SK-N-SH (cell line): ENCODE measurements around the gene AUTS2. TPM values are rescaled to one million over a fixed set of nuclear protein-coding genes. Genes with fewer than 3 reads are reported as not detected.

Experiments
- CTCF ChIA-PET: fragments of 300-600, 350-600 bp; formaldehyde crosslinking; extraction: SDS; loops from one replicate; lab custom pipeline; 2021; lab: Yijun Ruan, JAX
- POLR2A ChIA-PET: fragments of 350-600 bp; sonication (Branson Sonifier 250); formaldehyde crosslinking; extraction: SDS; loops from one replicate; lab custom pipeline; 2020; ENCODE audit warnings: antibody characterized with exemption, inconsistent platforms; lab: Yijun Ruan, JAX
- DNase-seq: peaks from one replicate; pipeline ENCODE4 v3.0.0; 2012
- H2AFZ ChIP-seq: fragments of 200-600 bp; sonication (generic); 2 replicates; pipeline ENCODE4 v1.8.1; 2016; ENCODE audit warnings: antibody characterized with exemption, mild to moderate bottlenecking, low read depth
- H3F3A ChIP-seq: fragments of 200-600 bp; sonication (generic); replicated peaks from 2 replicates; pipeline ENCODE3; 2016; ENCODE audit warnings: antibody characterized with exemption, mild to moderate bottlenecking; ENCODE audit not compliant: insufficient read depth
- H3K27ac ChIP-seq, 2 experiments: fragments of 200-500 bp in 1 of 2; fragments of 200-600 bp in 1 of 2; sonication (Bioruptor generic) in 1 of 2; sonication (generic), shearing (Covaris generic) in 1 of 2; 2 replicates each; pipeline versions ENCODE4 v1.5.1 to v1.6.1; 2014 to 2016; ENCODE audit warnings: low read depth in 2 of 2, inconsistent platforms in 1 of 2, low read length in 1 of 2, mild to moderate bottlenecking in 1 of 2, mixed read lengths in 1 of 2
- H3K27me3 ChIP-seq: fragments of 200-600 bp; sonication (generic), shearing (Covaris generic); 2 replicates; pipeline ENCODE4 v1.6.1; 2016; ENCODE audit warnings: mixed run types; ENCODE audit not compliant: insufficient read depth
- H3K36me3 ChIP-seq, 2 experiments: fragments of 200-500 bp in 1 of 2; fragments of 200-600 bp in 1 of 2; sonication (Bioruptor generic) in 1 of 2; sonication (generic) in 1 of 2; replicated peaks in 1 of 2; 2 replicates each; pipeline versions ENCODE3 to v1.5.1; 2014 to 2016; ENCODE audit warnings: low read length in 1 of 2, mild to moderate bottlenecking in 1 of 2; ENCODE audit not compliant: insufficient read depth in 2 of 2, control insufficient read depth in 1 of 2
- H3K4me1 ChIP-seq, 2 experiments: fragments of 200-500 bp in 1 of 2; fragments of 200-600 bp in 1 of 2; sonication (Bioruptor generic) in 1 of 2; sonication (generic), shearing (Covaris generic) in 1 of 2; 2 replicates each; pipeline versions ENCODE4 v1.5.1 to v1.6.1; 2014 to 2016; ENCODE audit warnings: low read depth in 1 of 2, low read length in 1 of 2, mixed run types in 1 of 2; ENCODE audit not compliant: insufficient read depth in 2 of 2, control insufficient read depth in 1 of 2
- H3K4me2 ChIP-seq: fragments of 200-600 bp; sonication (generic), shearing (Covaris generic); 2 replicates; pipeline ENCODE4 v1.6.1; 2017; ENCODE audit warnings: mixed run types
- H3K4me3 ChIP-seq, 2 experiments: fragments of 200-500 bp in 1 of 2; fragments of 200-600 bp in 1 of 2; sonication (Bioruptor generic) in 1 of 2; sonication (generic), shearing (Covaris generic) in 1 of 2; 2 replicates each; pipeline versions ENCODE4 v1.5.1 to v1.8.1; 2014 to 2016; ENCODE audit warnings: low read depth in 2 of 2, inconsistent platforms in 1 of 2, low read length in 1 of 2, mild to moderate bottlenecking in 1 of 2, mixed read lengths in 1 of 2, moderate library complexity in 1 of 2
- H3K79me2 ChIP-seq: fragments of 200-600 bp; sonication (generic); 2 replicates; pipeline ENCODE4 v1.8.1; 2017; ENCODE audit warnings: mild to moderate bottlenecking; ENCODE audit not compliant: insufficient read depth
- H3K9ac ChIP-seq: fragments of 200-600 bp; sonication (generic); 2 replicates; pipeline ENCODE4 v1.6.1; 2017; ENCODE audit warnings: mixed run types
- H3K9me2 ChIP-seq: fragments of 200-600 bp; sonication (generic); 2 replicates; pipeline ENCODE4 v1.6.1; 2017; ENCODE audit warnings: mixed run types
- H3K9me3 ChIP-seq: fragments of 200-600 bp; sonication (generic); 2 replicates; pipeline ENCODE4 v1.6.1; 2017; ENCODE audit warnings: mixed run types, mild to moderate bottlenecking, moderate library complexity
- H4K20me1 ChIP-seq: fragments of 200-600 bp; sonication (generic); 2 replicates; pipeline ENCODE4 v1.6.1; 2017; ENCODE audit warnings: mild to moderate bottlenecking, mixed run types; ENCODE audit not compliant: insufficient read depth
- ELF1 ChIP-seq: IDR thresholded peaks from 2 replicates; pipeline ENCODE4 v1.4.0; 2012
- EP300 ChIP-seq, 2 experiments: IDR thresholded peaks; 2 replicates each; pipeline versions ENCODE4 v1.4.0 to v1.6.1; 2012; ENCODE audit warnings: borderline replicate concordance in 1 of 2, low read depth in 1 of 2, low read length in 1 of 2
- EZH2phosphoT487 ChIP-seq: fragments of 200-600 bp; sonication (generic); IDR thresholded peaks from 2 replicates; pipeline ENCODE4 v1.6.1; 2017; ENCODE audit warnings: low read depth, mixed run types, mild to moderate bottlenecking, antibody characterized with exemption, moderate library complexity, borderline replicate concordance
- FOXM1 ChIP-seq: IDR thresholded peaks from 2 replicates; pipeline ENCODE4 v1.4.0; 2012; ENCODE audit warnings: low read depth, mild to moderate bottlenecking
- GABPA ChIP-seq: IDR thresholded peaks from 2 replicates; pipeline ENCODE4 v1.4.0; 2012; ENCODE audit warnings: low read depth, mild to moderate bottlenecking
- MEF2A ChIP-seq: IDR thresholded peaks from 2 replicates; pipeline ENCODE4 v1.4.0; 2012; ENCODE audit warnings: low read depth, borderline replicate concordance
- NFIC ChIP-seq: IDR thresholded peaks from 2 replicates; pipeline ENCODE4 v1.4.0; 2012; ENCODE audit warnings: borderline replicate concordance
- NRF1 ChIP-seq: IDR thresholded peaks from 2 replicates; pipeline ENCODE4 v1.6.1; 2012; ENCODE audit warnings: low read depth, mild to moderate bottlenecking, low read length
- PBX3 ChIP-seq: IDR thresholded peaks from 2 replicates; pipeline ENCODE4; 2012
- SMC3 ChIP-seq: IDR thresholded peaks from 2 replicates; pipeline ENCODE4 v1.6.1; 2012; ENCODE audit warnings: low read depth, low read length, improper control_type of control experiment
- TAF1 ChIP-seq: IDR thresholded peaks from 2 replicates; pipeline ENCODE4 v1.6.1; 2012; ENCODE audit warnings: low read depth, mild to moderate bottlenecking, low read length, moderate library complexity, borderline replicate concordance
- TCF12 ChIP-seq: IDR thresholded peaks from 2 replicates; pipeline ENCODE4 v1.4.0; 2012
- YY1 ChIP-seq: IDR thresholded peaks from 2 replicates; pipeline ENCODE4 v1.4.0; 2012; ENCODE audit warnings: low read depth, mild to moderate bottlenecking
- ZBTB33 ChIP-seq: IDR thresholded peaks from 2 replicates; pipeline ENCODE4 v1.4.0; 2012; ENCODE audit warnings: low read depth, borderline replicate concordance
- WGBS: methylation state at CpG from one replicate; pipeline ENCODE4 v1.1.6; 2017; ENCODE audit warnings: low lambda C conversion rate; 5-methylcytosine and 5-hydroxymethylcytosine counted together
- polyA plus RNA-seq, 3 experiments: library from polyadenylated mRNA; depleted of rRNA; stranded (reverse); fragments of >200 nt; gene quantifications; 2 replicates each; pipeline ENCODE4 v1.2.3, GENCODE V29; 2012
- TF ChIP-seq, protein P1 (sequence below): IDR thresholded peaks from 2 replicates; pipeline ENCODE4 v1.4.0; 2012; ENCODE audit warnings: low read depth, borderline replicate concordance
- TF ChIP-seq, protein P2 (sequence below): IDR thresholded peaks from 2 replicates; pipeline ENCODE4 v1.6.1; 2012; ENCODE audit warnings: mild to moderate bottlenecking, low read depth, low read length, moderate library complexity
- TF ChIP-seq, protein P3 (sequence below): fragments of 150-350 bp; IDR thresholded peaks from 2 replicates; pipeline ENCODE4 v1.6.1; 2017; ENCODE audit warnings: antibody characterized with exemption, low read length, low read depth, borderline replicate concordance
- TF ChIP-seq, protein P4 (sequence below): fragments of 200-600 bp; sonication (generic); IDR thresholded peaks from 2 replicates; pipeline ENCODE4 v1.6.1; 2017; ENCODE audit warnings: antibody characterized with exemption, mild to moderate bottlenecking, moderate library complexity
- TF ChIP-seq, protein P5 (sequence below): IDR thresholded peaks from 2 replicates; pipeline ENCODE4 v1.4.0; 2012; ENCODE audit warnings: low read depth

AUTS2 gene
- polyA plus RNA-seq, 1 of the 3 experiments (the other 2 are of a cell fraction), result 15.6 TPM

- no peak overlapping the region; a peak in 1 of 4 replicates for H3K27ac ChIP-seq
- no peaks in the 10 kb centered on the region for H4K20me1 ChIP-seq
- peaks cover 7 to 13% of the 10 kb centered on the region in 2 experiments; a peak in 2 of 4 replicates for H3K4me1 ChIP-seq
- H3K4me2 ChIP-seq, result no peak overlapping the region
- no peak overlapping the region for H2AFZ ChIP-seq
- ChIA-PET CTCF (no interaction called here), POLR2A (no interaction called here)
- WGBS, result 100% methylated on average over 1 of the region's 1 CpG
- H3K36me3 ChIP-seq, result no peaks in the 10 kb centered on the region
- no peak for DNase-seq
- no peak overlapping the region for H3K4me3 ChIP-seq
- no peaks in the 10 kb centered on the region for H3K9me2 ChIP-seq
- no peaks in the 10 kb centered on the region for H3K9me3 ChIP-seq
- TF ChIP-seq MEF2A (no peak), FOXM1 (no peak), YY1 (no peak), ELF1 (no peak), ZBTB33 (no peak), GABPA (no peak), SMC3 (no peak), EZH2phosphoT487 (no peak), PBX3 (no peak), EP300 (IDR thresholded peaks at IDR 0.05; ENCODE audit: borderline replicate concordance in 1 of 2, low read depth in 1 of 2, low read length in 1 of 2) (no peak), NRF1 (no peak), NFIC (no peak), TCF12 (no peak), TAF1 (no peak)
- TF ChIP-seq, protein P1, sequence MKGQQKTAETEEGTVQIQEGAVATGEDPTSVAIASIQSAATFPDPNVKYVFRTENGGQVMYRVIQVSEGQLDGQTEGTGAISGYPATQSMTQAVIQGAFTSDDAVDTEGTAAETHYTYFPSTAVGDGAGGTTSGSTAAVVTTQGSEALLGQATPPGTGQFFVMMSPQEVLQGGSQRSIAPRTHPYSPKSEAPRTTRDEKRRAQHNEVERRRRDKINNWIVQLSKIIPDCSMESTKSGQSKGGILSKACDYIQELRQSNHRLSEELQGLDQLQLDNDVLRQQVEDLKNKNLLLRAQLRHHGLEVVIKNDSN, result no peak
- TF ChIP-seq, protein P2, sequence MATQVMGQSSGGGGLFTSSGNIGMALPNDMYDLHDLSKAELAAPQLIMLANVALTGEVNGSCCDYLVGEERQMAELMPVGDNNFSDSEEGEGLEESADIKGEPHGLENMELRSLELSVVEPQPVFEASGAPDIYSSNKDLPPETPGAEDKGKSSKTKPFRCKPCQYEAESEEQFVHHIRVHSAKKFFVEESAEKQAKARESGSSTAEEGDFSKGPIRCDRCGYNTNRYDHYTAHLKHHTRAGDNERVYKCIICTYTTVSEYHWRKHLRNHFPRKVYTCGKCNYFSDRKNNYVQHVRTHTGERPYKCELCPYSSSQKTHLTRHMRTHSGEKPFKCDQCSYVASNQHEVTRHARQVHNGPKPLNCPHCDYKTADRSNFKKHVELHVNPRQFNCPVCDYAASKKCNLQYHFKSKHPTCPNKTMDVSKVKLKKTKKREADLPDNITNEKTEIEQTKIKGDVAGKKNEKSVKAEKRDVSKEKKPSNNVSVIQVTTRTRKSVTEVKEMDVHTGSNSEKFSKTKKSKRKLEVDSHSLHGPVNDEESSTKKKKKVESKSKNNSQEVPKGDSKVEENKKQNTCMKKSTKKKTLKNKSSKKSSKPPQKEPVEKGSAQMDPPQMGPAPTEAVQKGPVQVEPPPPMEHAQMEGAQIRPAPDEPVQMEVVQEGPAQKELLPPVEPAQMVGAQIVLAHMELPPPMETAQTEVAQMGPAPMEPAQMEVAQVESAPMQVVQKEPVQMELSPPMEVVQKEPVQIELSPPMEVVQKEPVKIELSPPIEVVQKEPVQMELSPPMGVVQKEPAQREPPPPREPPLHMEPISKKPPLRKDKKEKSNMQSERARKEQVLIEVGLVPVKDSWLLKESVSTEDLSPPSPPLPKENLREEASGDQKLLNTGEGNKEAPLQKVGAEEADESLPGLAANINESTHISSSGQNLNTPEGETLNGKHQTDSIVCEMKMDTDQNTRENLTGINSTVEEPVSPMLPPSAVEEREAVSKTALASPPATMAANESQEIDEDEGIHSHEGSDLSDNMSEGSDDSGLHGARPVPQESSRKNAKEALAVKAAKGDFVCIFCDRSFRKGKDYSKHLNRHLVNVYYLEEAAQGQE, result no peak
- TF ChIP-seq, protein P3, sequence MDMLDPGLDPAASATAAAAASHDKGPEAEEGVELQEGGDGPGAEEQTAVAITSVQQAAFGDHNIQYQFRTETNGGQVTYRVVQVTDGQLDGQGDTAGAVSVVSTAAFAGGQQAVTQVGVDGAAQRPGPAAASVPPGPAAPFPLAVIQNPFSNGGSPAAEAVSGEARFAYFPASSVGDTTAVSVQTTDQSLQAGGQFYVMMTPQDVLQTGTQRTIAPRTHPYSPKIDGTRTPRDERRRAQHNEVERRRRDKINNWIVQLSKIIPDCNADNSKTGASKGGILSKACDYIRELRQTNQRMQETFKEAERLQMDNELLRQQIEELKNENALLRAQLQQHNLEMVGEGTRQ, result no peak
- TF ChIP-seq, protein P4, sequence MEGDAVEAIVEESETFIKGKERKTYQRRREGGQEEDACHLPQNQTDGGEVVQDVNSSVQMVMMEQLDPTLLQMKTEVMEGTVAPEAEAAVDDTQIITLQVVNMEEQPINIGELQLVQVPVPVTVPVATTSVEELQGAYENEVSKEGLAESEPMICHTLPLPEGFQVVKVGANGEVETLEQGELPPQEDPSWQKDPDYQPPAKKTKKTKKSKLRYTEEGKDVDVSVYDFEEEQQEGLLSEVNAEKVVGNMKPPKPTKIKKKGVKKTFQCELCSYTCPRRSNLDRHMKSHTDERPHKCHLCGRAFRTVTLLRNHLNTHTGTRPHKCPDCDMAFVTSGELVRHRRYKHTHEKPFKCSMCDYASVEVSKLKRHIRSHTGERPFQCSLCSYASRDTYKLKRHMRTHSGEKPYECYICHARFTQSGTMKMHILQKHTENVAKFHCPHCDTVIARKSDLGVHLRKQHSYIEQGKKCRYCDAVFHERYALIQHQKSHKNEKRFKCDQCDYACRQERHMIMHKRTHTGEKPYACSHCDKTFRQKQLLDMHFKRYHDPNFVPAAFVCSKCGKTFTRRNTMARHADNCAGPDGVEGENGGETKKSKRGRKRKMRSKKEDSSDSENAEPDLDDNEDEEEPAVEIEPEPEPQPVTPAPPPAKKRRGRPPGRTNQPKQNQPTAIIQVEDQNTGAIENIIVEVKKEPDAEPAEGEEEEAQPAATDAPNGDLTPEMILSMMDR, result no peak
- TF ChIP-seq, protein P5, sequence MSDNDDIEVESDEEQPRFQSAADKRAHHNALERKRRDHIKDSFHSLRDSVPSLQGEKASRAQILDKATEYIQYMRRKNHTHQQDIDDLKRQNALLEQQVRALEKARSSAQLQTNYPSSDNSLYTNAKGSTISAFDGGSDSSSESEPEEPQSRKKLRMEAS, result no peak
- H3K27me3 ChIP-seq, result no peaks in the 10 kb centered on the region
- no peaks in the 10 kb centered on the region for H3K79me2 ChIP-seq
- no peaks in the 10 kb centered on the region for H3F3A ChIP-seq
- no peak overlapping the region for H3K9ac ChIP-seq
Observed at GRCh38 chr7:70635633-70636032, 1037.4 kb downstream of the AUTS2 start.
